ENCODE data around the gene SKAP2.
A peak's percentile ranks its signal among the peaks of the same experiment; 100 is the strongest.

The SKAP2 gene

DNA sequence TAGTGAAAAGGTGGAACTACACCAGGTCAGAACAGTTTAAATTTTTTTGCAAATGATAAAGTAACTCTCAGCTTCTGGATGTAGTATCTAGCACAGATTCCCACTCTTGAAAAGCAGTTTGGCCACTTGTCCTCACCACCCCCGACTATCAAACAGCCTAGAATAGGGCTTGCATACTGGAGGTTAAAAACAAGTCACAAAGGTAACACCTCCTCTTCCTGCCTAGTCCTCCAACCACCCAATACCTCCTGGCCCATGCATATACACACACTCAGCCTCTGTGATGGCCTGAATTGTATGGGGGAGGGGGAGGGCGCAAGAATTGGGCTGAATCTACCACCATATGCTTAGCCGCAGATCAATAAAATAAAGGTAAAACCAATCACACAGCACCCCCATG, 5.7 kb downstream of the SKAP2 start:
- no peak for DNase-seq (ENCODE audit: low read depth)

DNA sequence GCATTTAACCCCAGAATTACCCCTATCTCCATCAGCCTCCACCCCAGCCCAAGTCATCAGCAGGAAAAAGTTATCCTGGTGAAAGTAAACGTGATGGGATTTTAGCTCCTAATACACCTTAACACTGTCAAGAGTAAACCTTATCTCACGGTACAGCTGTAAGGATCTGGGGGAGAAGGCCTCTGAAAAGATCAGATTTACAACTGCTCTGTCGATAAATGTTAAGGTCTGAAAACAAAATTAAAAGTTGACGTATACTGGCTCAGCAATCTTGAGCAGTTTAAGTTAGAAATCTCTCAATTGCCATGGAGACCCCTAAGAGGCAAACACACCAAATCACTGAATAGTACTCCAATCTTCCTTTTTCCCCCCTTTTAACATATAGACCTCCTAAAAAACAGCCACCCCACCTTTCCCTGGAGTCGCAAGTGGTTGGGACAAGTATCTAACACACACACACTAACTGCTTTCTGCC, 6.1 kb downstream of the SKAP2 start:
- TF ChIP-seq, protein P1, sequence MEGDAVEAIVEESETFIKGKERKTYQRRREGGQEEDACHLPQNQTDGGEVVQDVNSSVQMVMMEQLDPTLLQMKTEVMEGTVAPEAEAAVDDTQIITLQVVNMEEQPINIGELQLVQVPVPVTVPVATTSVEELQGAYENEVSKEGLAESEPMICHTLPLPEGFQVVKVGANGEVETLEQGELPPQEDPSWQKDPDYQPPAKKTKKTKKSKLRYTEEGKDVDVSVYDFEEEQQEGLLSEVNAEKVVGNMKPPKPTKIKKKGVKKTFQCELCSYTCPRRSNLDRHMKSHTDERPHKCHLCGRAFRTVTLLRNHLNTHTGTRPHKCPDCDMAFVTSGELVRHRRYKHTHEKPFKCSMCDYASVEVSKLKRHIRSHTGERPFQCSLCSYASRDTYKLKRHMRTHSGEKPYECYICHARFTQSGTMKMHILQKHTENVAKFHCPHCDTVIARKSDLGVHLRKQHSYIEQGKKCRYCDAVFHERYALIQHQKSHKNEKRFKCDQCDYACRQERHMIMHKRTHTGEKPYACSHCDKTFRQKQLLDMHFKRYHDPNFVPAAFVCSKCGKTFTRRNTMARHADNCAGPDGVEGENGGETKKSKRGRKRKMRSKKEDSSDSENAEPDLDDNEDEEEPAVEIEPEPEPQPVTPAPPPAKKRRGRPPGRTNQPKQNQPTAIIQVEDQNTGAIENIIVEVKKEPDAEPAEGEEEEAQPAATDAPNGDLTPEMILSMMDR (IDR thresholded peaks at IDR 0.05; ENCODE audit: control insufficient read depth, insufficient read depth, low read depth, low read length, missing control alignments) = no peak
- no peak for DNase-seq (ENCODE audit: low read depth)
- no peak overlapping the region; the same call in 1 of the 2 replicates for H3K4me3 ChIP-seq (ENCODE audit: control insufficient read depth, low read depth, low read length)

More for the DNA sequence above, 5.7 kb downstream of the SKAP2 start:
- TF ChIP-seq, protein P1 (IDR thresholded peaks at IDR 0.05; ENCODE audit: control insufficient read depth, insufficient read depth, low read depth, low read length, missing control alignments) = no peak
- no peak overlapping the region for H3K4me3 ChIP-seq (ENCODE audit: control insufficient read depth, low read depth, low read length)

DNA sequence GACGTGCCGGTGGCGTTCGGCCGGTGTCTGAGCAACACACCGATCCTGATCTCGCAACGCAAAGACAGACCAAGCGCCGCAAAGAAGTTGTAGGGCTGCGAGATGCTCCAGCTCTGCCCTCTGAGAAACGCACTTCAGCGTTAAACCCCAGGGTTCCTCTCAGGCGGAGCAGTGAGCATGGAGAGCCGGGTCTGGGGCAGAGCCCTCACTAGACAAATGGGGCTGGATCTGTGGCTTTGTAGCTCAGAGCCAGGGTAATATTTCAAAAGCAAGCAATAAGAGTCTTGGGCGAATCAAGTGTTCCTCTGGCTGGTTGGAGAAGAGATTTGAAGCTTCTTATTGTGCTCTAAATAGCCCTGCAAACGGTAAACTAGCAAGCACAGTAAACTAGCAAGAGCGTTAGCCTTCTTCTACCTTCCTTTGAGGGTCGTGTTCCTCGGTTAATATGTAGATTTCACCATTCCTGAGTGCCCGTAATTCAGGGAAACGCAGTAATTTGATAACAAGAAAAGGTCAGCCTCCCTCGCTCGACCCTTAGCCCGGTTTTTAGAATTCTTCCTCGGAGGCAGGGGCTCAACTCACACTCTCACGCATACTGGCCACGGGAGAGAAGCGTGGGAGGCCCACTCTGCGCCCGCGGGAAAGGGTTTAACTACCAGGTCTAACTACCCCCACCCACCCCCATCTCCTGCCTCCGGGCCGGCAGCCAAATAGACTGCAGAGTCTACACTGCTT, 6.7 kb downstream of the SKAP2 start:
- peak overlapping the region; percentile 14 for H3K4me3 ChIP-seq (ENCODE audit: control insufficient read depth, low read depth, low read length)
- TF ChIP-seq, protein P1 (IDR thresholded peaks at IDR 0.05; ENCODE audit: control insufficient read depth, insufficient read depth, low read depth, low read length, missing control alignments) = no peak
- no peak for DNase-seq (ENCODE audit: low read depth)

DNA sequence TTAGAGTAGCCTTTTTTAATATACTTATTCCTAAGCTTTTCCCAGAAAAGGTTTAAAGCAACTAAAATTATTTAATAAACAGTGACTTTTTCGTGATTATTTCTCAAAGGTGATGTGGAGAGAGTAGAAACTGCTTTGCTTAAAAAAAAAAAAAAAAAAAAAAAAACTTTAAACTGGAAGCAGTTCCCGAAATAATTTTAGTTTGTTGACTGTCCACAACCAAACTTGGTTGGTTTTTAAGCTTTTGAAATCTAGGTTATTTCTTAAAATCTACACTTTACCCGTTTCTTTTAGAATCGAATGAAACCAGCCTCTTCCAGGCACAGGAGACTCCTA, 7.3 kb downstream of the SKAP2 start:
- peak overlapping the region; percentile 14; the same call in 1 of the 2 replicates for H3K4me3 ChIP-seq (ENCODE audit: control insufficient read depth, low read depth, low read length)
- DNase-seq (ENCODE audit: low read depth) = no peak
- TF ChIP-seq, protein P1 (IDR thresholded peaks at IDR 0.05; ENCODE audit: control insufficient read depth, insufficient read depth, low read depth, low read length, missing control alignments) = no peak

DNA sequence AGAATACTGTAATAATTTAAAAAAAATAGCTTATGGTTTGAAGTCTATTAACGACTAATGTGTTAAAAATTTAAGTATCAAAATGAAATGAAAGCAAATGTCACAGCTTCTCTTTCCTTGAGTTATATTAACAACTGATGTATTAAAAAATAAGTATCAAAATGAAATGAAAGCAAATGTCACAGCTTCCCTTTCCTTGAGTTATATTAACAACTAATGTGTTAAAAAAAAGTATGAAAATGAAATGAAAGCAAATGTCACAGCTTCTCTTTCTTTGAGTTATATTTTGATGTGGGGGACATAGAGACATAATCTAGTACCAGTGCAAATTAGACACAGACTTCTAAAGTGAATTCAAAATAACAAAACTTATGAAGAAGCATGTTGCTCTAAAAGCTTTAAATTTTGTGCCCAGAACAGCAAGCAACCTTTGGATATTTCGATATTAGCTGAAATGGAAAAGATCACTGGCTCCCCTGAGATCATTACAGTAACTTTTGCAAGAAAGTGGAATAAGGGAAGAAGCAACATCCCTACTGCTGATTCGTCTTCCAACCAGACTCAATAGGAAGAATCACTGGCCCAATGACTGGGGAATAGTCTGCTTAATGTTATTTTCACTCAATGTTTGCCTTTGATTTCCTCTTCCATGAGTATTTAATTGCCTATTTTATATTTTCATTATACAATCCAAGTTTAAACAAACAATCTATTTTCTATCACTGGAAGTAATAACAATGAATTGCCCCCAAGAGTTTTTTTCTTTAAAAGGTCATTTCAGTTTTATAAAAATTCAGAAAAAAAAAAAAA, 8.0 kb downstream of the SKAP2 start:
- TF ChIP-seq, protein P1 (IDR thresholded peaks at IDR 0.05; ENCODE audit: control insufficient read depth, insufficient read depth, low read depth, low read length, missing control alignments) = no peak
- DNase-seq (ENCODE audit: low read depth) = no peak
- H3K4me3 ChIP-seq (ENCODE audit: control insufficient read depth, low read depth, low read length) = no peak overlapping the region

DNA sequence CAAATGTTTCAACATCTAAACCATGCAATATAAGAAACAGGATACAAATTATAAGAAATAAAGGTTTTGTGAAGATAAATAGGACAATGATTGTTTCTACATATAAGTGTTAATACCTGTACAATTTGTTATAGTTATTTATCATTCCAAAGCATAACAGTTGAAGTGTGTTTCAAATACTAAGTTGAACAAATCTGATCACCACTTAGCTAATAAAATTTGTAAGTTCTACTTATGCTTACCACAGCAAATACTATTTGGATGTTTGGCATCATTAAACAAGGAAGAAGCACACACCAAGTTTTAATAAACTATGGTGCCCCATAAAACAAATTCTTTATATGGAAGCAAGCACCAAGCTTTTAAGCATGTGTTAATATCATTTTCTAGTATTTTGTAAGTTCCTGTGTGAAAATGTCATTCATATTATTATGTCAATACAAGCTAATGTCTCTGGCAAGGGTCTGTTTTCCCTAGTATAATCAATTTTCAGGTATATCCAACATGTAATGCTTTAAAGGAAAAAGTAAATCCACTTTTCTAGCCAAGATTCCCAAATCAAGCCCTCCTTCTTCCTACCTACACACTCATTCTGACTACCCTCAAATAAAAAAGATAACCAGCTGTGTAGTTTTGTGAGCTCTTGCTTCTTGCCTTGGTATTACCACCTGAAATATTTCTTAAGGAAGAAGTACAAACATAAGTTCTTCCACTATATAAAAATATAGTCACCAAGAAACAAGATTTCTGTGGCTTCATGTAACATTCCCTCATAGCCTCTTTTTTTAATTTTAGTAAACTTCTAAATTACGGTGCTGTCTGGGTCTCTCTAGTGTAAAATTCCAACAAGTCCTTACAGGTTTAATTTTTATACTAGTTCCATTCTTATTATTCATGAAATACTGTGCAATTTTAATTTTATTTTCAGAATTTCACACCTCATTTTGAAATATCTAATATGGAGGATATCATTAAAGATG, 9.2 kb downstream of the SKAP2 start:
- TF ChIP-seq, protein P1 (IDR thresholded peaks at IDR 0.05; ENCODE audit: control insufficient read depth, insufficient read depth, low read depth, low read length, missing control alignments) = no peak
- no peak for DNase-seq (ENCODE audit: low read depth)
- no peak overlapping the region for H3K4me3 ChIP-seq (ENCODE audit: control insufficient read depth, low read depth, low read length)
